CD4-positive, alpha-beta T cell treated with Interferon alpha-2 for 1 hour (primary cell): ENCODE results near the gene GRHPR.
A peak's percentile ranks its signal among the peaks of the same experiment; 100 is the strongest.

Source experiments
- DNase-seq, 2 donors: peaks; one replicate each; pipeline ENCODE4 v3.0.0-alpha.2; 2020 to 2022

The GRHPR gene

GRCh38 chr9:37399336-37399735, 23.2 kb upstream of the GRHPR start:
- DNase-seq, result no peak

GRCh38 chr9:37404590-37404989, 17.9 kb upstream of the GRHPR start:
- no peak for DNase-seq

GRCh38 chr9:37405350-37405749, 17.1 kb upstream of the GRHPR start:
- DNase-seq, result no peak

- no peak for DNase-seq
These were observed 16.6 kb upstream of the GRHPR start for GRCh38 chr9:37405764-37406380.

- no peak for DNase-seq
These were observed 15.7 kb upstream of the GRHPR start for GRCh38 chr9:37406603-37407401.

GRCh38 chr9:37407468-37407867, 15.0 kb upstream of the GRHPR start:
- no peak for DNase-seq

GRCh38 chr9:37408933-37409710, 13.4 kb upstream of the GRHPR start:
- DNase-seq, result peak; percentile 76 to 86

- DNase-seq, result no peak
These were observed 12.1 kb upstream of the GRHPR start for GRCh38 chr9:37410354-37410861.

- no peak for DNase-seq
These were observed 11.3 kb upstream of the GRHPR start for GRCh38 chr9:37410969-37411785.

- DNase-seq, result no peak
These were observed 9.9 kb upstream of the GRHPR start for GRCh38 chr9:37412431-37413151.

- DNase-seq, result no peak
These were observed 9.2 kb upstream of the GRHPR start for GRCh38 chr9:37413311-37413710.

GRCh38 chr9:37414503-37414943, 8.0 kb upstream of the GRHPR start:
- no peak for DNase-seq

GRCh38 chr9:37415011-37415719, 7.3 kb upstream of the GRHPR start:
- DNase-seq, result peak; percentile 69 to 82

- no peak for DNase-seq
These were observed 5.2 kb upstream of the GRHPR start for GRCh38 chr9:37417252-37417803.

GRCh38 chr9:37417857-37418618, 4.5 kb upstream of the GRHPR start:
- DNase-seq, result no peak

GRCh38 chr9:37419204-37419603, 3.3 kb upstream of the GRHPR start:
- no peak for DNase-seq

- DNase-seq, result no peak
These were observed 2.0 kb upstream of the GRHPR start for GRCh38 chr9:37420271-37421215.

- no peak for DNase-seq
These were observed 595 bp upstream of the GRHPR start for GRCh38 chr9:37421914-37422288.

GRCh38 chr9:37423508-37423907, 1.0 kb downstream of the GRHPR start:
- no peak for DNase-seq
